WI38 (cell line): ENCODE results near the gene ASB8.

Experiments
- H3K4me3 ChIP-seq: 2 replicates; pipeline ENCODE4 v1.5.1; 2011; ENCODE audit warnings: low read depth, mild to moderate bottlenecking, control low read depth, low read length
- TF ChIP-seq, protein P1 (sequence below): IDR thresholded peaks from 2 replicates; pipeline ENCODE4 v1.5.1; 2012; ENCODE audit warnings: low read depth, mild to moderate bottlenecking, control low read depth, low read length

Gene ASB8

GRCh38 chr12:48189331-48190125, 32.2 kb upstream of the ASB8 start:
- TF ChIP-seq, protein P1, sequence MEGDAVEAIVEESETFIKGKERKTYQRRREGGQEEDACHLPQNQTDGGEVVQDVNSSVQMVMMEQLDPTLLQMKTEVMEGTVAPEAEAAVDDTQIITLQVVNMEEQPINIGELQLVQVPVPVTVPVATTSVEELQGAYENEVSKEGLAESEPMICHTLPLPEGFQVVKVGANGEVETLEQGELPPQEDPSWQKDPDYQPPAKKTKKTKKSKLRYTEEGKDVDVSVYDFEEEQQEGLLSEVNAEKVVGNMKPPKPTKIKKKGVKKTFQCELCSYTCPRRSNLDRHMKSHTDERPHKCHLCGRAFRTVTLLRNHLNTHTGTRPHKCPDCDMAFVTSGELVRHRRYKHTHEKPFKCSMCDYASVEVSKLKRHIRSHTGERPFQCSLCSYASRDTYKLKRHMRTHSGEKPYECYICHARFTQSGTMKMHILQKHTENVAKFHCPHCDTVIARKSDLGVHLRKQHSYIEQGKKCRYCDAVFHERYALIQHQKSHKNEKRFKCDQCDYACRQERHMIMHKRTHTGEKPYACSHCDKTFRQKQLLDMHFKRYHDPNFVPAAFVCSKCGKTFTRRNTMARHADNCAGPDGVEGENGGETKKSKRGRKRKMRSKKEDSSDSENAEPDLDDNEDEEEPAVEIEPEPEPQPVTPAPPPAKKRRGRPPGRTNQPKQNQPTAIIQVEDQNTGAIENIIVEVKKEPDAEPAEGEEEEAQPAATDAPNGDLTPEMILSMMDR = peak; percentile 80

GRCh38 chr12:48187916-48188695, 30.8 kb upstream of the ASB8 start:
- no peak overlapping the region for H3K4me3 ChIP-seq
- TF ChIP-seq, protein P1 = no peak

More at GRCh38 chr12:48189331-48190125, 32.2 kb upstream of the ASB8 start:
- no peak overlapping the region for H3K4me3 ChIP-seq

GRCh38 chr12:48185181-48185919, 28.0 kb upstream of the ASB8 start:
- TF ChIP-seq, protein P1 = no peak
- no peak overlapping the region for H3K4me3 ChIP-seq

GRCh38 chr12:48184549-48184922, 27.2 kb upstream of the ASB8 start:
- TF ChIP-seq, protein P1 = no peak
- no peak overlapping the region for H3K4me3 ChIP-seq

DNA sequence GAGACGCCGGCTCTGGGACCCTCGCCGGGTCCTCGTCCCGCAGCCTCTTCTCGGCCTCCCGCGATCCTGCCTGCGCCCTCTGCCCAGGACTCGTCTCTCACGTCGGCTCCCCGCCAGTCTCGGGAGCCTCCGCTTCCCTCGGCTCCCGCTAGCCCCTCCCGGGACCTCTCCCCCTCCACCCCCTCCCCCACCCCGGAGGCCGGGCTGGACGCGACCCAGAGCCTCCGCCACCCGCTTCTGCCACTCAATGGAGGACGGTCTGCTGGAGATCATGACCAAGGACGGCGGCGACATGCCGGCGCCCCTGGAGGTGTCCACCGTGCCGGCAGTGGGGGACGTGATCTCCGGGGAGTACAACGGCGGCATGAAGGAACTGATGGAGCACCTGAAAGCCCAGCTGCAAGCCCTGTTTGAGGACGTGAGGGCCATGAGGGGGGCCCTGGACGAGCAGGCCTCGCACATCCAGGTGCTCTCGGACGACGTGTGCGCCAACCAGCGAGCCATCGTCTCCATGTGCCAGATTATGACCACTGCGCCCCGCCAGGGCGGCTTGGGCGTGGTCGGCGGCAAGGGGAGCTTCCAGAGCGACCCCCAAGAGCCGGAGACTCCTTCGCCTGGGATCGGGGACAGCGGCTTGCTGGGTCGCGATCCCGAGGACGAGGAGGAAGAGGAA, 26.7 kb upstream of the ASB8 start:
- TF ChIP-seq, protein P1 = no peak
- H3K4me3 ChIP-seq = peak overlapping the region; percentile 72

DNA sequence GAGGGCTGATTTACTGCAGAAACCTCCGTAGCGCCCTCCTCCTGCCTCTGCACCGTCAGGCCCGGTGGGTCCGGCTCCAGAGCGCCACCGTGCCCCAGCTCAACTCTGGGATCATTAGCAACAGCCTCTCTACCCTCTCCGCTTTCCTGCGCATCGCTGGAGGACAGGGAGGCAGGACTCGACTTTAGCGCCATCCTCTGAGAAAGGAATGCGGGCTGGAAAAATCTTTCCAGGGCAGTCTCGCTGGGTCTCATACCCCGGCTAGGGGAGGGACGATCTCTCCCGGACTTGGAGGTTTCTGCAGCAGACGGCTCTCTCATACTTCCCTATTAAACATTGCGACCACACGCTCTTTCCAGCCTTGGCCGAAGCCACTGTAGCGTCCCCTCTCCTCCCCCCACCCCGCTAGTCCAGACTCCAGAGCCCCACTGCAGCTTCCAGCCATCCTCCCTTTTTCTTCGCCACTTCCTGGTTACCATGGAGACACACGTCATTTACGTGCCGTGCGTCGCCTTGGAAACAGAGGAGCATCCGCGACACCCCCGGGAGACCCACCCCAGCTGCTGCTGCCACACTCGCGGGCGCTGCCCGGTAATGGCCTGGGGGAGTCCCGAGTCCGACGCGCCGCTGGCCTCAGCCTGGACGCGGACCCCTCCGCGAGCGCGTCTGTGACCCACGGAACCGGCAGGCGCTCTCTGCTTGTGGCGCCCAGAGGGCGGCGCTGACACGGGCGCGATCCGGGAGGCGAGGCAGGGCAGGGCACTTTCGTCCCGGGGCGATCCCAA, 26.0 kb upstream of the ASB8 start, which contains the start of gene CCDC184:
Gene CCDC184 (plus strand): TSS at position 554 of the 785 bp plus-strand sequence. CDS start 479 bp downstream, outside the sequence.
- TF ChIP-seq, protein P1 = peak; percentile 32; the same call in 1 of the 2 replicates
- H3K4me3 ChIP-seq = peak within 1 kb of the TSS; percentile 72
